ENCODE results near the gene FAM110D. TPM values are rescaled to one million over a fixed set of nuclear protein-coding genes. Genes with fewer than 3 reads are reported as not detected.

FAM110D gene
- total RNA-seq, 1 experiment from 2014 or later = 0.55 TPM

- ATAC-seq = no peak
- no peak for DNase-seq (ENCODE audit: low spot score)
- Mint-ChIP-seq H3K27me3 (ENCODE audit: low read depth) (no peaks in the 10 kb centered on the region), H3K36me3 (0 out of 2 replicates have a peak, but pooled peaks cover 5% of the 10 kb centered on the region), H3K9me3 (no peaks in the 10 kb centered on the region), H3K27ac (no peak overlapping the region), H3K4me1 (no peaks in the 10 kb centered on the region), H3K4me3 (no peak overlapping the region)
- TF ChIP-seq NFE2L1 (CRISPR knock-in tag; IDR thresholded peaks at IDR 0.05) = no peak
- no peak for TF ChIP-seq ZBTB21 (CRISPR knock-in tag; IDR thresholded peaks at IDR 0.05; ENCODE audit: borderline replicate concordance)
- TF ChIP-seq KAT7 (CRISPR knock-in tag; IDR thresholded peaks at IDR 0.05; ENCODE audit: borderline replicate concordance) = no peak
- no peak for TF ChIP-seq CREB1 (CRISPR knock-in tag; IDR thresholded peaks at IDR 0.05)
- no peak for TF ChIP-seq IRF2 (CRISPR knock-in tag; IDR thresholded peaks at IDR 0.05; ENCODE audit: borderline replicate concordance, low read depth)
- no peak for TF ChIP-seq OVOL2 (CRISPR knock-in tag; IDR thresholded peaks at IDR 0.05; ENCODE audit: borderline replicate concordance)
- TF ChIP-seq ELF4 (CRISPR knock-in tag; IDR thresholded peaks at IDR 0.05; ENCODE audit: low read depth) = no peak
- no peak for TF ChIP-seq GRHL2 (CRISPR knock-in tag; IDR thresholded peaks at IDR 0.05; ENCODE audit: insufficient replicate concordance, severe bottlenecking)
- TF ChIP-seq FOXP1 (CRISPR knock-in tag; IDR thresholded peaks at IDR 0.05; ENCODE audit: borderline replicate concordance) = no peak
- no peak for TF ChIP-seq ZNF317 (CRISPR knock-in tag; IDR thresholded peaks at IDR 0.05; ENCODE audit: borderline replicate concordance, low read depth)
- TF ChIP-seq, protein P1, sequence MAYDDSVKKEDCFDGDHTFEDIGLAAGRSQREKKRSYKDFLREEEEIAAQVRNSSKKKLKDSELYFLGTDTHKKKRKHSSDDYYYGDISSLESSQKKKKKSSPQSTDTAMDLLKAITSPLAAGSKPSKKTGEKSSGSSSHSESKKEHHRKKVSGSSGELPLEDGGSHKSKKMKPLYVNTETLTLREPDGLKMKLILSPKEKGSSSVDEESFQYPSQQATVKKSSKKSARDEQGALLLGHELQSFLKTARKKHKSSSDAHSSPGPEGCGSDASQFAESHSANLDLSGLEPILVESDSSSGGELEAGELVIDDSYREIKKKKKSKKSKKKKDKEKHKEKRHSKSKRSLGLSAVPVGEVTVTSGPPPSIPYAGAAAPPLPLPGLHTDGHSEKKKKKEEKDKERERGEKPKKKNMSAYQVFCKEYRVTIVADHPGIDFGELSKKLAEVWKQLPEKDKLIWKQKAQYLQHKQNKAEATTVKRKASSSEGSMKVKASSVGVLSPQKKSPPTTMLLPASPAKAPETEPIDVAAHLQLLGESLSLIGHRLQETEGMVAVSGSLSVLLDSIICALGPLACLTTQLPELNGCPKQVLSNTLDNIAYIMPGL (CRISPR knock-in tag; IDR thresholded peaks at IDR 0.05) = no peak
- TF ChIP-seq AR (CRISPR knock-in tag; IDR thresholded peaks at IDR 0.05) = no peak
- no peak for TF ChIP-seq TEAD1 (CRISPR knock-in tag; IDR thresholded peaks at IDR 0.05)
- no peak for TF ChIP-seq HMGA2 (CRISPR knock-in tag; IDR thresholded peaks at IDR 0.05)
- TF ChIP-seq, protein P2, sequence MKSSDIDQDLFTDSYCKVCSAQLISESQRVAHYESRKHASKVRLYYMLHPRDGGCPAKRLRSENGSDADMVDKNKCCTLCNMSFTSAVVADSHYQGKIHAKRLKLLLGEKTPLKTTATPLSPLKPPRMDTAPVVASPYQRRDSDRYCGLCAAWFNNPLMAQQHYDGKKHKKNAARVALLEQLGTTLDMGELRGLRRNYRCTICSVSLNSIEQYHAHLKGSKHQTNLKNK (CRISPR knock-in tag; IDR thresholded peaks at IDR 0.05) = no peak
- TF ChIP-seq ZNF423 (CRISPR knock-in tag; IDR thresholded peaks at IDR 0.05) = no peak
- TF ChIP-seq PRRX2 (CRISPR knock-in tag; IDR thresholded peaks at IDR 0.05) = no peak
- no peak for TF ChIP-seq NFATC4 (CRISPR knock-in tag; IDR thresholded peaks at IDR 0.05)
- CTCF ChIA-PET = interaction anchor here (1.2 to 2.2 kb wide), 2 partner anchors 14 to 50 kb away, joined by 6 to 7 read pairs; partner anchors contain the start of genes CEP85 and ZNF593
- POLR2A ChIA-PET = no interaction called here
These were observed 25.2 kb downstream of the FAM110D start for GRCh38 chr1:26184086-26184485.

GRCh38 chr1:26184883-26185282 is 26.0 kb downstream of the FAM110D start:
- Mint-ChIP-seq H3K27me3 (ENCODE audit: low read depth) (no peaks in the 10 kb centered on the region), H3K27ac (no peak overlapping the region), H3K36me3 (peaks cover 5% of the 10 kb centered on the region; the same call in 1 of the 2 replicates), H3K4me3 (no peak overlapping the region), H3K4me1 (peaks cover under 1% of the 10 kb centered on the region), H3K9me3 (no peaks in the 10 kb centered on the region)
- POLR2A ChIA-PET = interaction anchor here (0.6 kb wide), 1 partner anchor 49 kb away, joined by 3 read pairs; the partner anchor contains the start of gene CEP85
- TF ChIP-seq, protein P3, sequence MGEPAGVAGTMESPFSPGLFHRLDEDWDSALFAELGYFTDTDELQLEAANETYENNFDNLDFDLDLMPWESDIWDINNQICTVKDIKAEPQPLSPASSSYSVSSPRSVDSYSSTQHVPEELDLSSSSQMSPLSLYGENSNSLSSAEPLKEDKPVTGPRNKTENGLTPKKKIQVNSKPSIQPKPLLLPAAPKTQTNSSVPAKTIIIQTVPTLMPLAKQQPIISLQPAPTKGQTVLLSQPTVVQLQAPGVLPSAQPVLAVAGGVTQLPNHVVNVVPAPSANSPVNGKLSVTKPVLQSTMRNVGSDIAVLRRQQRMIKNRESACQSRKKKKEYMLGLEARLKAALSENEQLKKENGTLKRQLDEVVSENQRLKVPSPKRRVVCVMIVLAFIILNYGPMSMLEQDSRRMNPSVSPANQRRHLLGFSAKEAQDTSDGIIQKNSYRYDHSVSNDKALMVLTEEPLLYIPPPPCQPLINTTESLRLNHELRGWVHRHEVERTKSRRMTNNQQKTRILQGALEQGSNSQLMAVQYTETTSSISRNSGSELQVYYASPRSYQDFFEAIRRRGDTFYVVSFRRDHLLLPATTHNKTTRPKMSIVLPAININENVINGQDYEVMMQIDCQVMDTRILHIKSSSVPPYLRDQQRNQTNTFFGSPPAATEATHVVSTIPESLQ (CRISPR knock-in tag; IDR thresholded peaks at IDR 0.05) = no peak
- TF ChIP-seq ZSCAN18 (CRISPR knock-in tag; IDR thresholded peaks at IDR 0.05) (no peak), ZNF532 (CRISPR knock-in tag; IDR thresholded peaks at IDR 0.05; ENCODE audit: borderline replicate concordance) (no peak)
- ATAC-seq (no peak), DNase-seq (ENCODE audit: low spot score) (no peak)
- CTCF ChIA-PET = interaction anchor here (2.2 kb wide), 1 partner anchor 15 kb away, joined by 7 read pairs; the partner anchor contains the start of gene ZNF593
